RWPE1 (cell line): ENCODE measurements around the gene LTO1.
"Not testable (repeated sequence)": the region's sequence is repeated elsewhere in the genome, so short reads cannot be mapped to it uniquely, and the experiment has no call there.

Experiments used
- CTCF ChIA-PET: fragments of 350-600 bp; sonication (Branson Sonifier 250); formaldehyde crosslinking; extraction: SDS; loops from one replicate; lab custom pipeline; 2021; lab: Yijun Ruan, JAX
- POLR2A ChIA-PET: fragments of 400-600 bp; formaldehyde crosslinking; extraction: SDS; loops from one replicate; lab custom pipeline; 2020; ENCODE audit warnings: antibody characterized with exemption; ENCODE audit not compliant: low non-redundant PET; lab: Yijun Ruan, JAX
- DNase-seq: peaks from one replicate; pipeline ENCODE4 v3.0.0; 2012; ENCODE audit warnings: low spot score
- H3K27ac ChIP-seq: fragments of 450-650 bp; 2 replicates; pipeline ENCODE4 v1.5.1; 2017
- TF ChIP-seq, protein P1 (sequence below): fragments of 450-650 bp; conservative IDR thresholded peaks from 2 replicates; pipeline ENCODE4 v1.5.1; 2017; ENCODE audit warnings: low read depth, mild to moderate bottlenecking

Gene LTO1

DNA sequence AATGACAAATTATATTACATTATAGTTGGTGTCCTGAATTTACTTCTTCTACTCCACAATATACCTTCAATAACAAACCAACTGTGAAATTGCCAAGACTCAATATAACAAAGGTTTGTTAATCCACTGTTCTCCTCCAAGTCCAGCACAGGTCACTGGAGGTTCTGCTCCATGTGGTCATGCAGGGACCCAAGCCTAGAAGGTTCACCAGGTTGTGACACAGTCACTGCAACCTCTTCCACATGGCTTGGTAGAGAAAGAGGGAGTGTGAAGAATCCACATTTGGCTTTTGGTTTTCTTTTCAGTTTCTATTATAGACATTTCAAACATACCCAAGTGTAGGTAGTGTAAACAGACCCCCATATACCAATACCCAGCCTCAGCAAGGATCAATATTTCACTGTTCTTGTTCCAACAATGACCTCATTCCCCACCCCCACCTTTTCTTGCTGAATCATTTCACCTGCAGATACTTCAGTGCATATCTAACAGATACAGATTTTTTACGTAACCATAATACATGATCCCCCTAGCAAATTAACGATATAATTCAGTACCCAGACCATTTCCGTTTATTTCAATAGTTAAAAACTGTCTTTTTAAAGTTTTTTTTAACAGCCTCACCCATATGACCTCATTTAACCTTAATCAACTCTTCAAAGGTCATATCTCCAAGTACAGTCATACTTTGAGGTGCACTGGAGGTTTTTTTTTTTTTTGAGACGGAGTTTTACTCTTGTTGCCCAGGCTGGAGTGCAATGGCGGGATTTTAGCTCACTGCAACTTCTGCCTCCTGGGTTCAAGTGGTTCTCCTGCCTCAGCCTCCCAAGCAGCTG is 14.5 kb upstream of the LTO1 start:
- POLR2A ChIA-PET = no interaction called here
- no peak for DNase-seq
- CTCF ChIA-PET = no interaction called here
- H3K27ac ChIP-seq = no peak overlapping the region
- TF ChIP-seq, protein P1, sequence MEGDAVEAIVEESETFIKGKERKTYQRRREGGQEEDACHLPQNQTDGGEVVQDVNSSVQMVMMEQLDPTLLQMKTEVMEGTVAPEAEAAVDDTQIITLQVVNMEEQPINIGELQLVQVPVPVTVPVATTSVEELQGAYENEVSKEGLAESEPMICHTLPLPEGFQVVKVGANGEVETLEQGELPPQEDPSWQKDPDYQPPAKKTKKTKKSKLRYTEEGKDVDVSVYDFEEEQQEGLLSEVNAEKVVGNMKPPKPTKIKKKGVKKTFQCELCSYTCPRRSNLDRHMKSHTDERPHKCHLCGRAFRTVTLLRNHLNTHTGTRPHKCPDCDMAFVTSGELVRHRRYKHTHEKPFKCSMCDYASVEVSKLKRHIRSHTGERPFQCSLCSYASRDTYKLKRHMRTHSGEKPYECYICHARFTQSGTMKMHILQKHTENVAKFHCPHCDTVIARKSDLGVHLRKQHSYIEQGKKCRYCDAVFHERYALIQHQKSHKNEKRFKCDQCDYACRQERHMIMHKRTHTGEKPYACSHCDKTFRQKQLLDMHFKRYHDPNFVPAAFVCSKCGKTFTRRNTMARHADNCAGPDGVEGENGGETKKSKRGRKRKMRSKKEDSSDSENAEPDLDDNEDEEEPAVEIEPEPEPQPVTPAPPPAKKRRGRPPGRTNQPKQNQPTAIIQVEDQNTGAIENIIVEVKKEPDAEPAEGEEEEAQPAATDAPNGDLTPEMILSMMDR = no peak

DNA sequence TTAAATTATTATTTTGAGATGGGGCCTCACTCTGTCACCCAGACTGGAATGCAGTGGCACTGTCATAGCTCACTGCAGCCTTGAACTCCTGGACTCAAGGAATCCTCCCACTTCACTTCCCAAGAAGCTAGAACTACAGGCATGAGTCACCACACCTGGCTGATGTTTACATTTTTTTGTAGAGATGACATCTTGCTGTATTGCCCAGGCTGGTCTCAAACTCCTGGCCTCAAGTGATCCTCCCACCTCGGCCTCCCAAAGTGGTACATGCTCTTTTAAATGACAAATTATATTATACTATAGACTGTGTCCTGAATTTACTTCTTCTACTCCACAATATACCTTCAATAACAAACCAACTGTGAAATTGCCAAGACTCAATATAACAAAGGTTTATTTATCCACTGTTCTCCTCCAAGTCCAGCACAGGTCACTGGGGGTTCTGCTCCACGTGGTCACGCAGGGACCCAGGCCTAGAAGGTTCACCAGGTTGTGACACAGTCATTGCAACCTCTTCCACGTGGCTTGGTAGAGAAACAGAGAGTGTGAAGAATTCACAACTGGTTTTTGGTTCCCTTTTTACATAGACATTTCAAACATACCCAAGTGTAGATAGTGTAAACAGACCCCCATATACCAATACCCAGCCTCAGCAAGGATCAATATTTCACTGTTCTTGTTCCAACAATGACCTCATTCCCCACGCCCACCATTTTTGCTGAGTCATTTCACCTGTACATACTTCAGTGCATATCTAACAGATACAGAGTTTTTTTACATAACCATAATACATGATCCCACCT is 13.0 kb upstream of the LTO1 start:
- H3K27ac ChIP-seq, POLR2A ChIA-PET: not testable (repeated sequence)
- DNase-seq = peak; percentile 30
- CTCF ChIA-PET = interaction anchor here (0.6 kb wide), 1 partner anchor 504 kb away, joined by 3 read pairs; no protein-coding TSS in a partner anchor

DNA sequence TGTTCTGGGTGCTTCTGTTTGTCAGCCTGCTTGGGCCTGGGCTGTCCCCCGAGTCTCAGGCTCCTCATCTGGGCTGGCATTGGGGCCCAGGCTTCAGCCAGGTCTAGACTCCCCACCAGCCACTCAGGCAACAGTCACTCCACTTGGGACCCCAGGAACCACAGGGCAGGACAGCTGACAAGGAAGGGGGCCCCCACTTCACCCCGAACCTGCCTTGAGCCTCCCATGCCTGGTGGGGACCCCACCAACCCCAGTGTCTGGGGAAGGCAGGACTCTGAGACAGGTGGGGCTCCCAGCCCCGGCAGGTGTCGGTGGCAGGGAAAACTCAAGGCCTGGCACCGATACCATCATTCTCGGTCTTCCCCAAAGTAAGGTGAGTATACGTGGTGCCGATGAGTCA is 11.7 kb upstream of the LTO1 start:
- CTCF ChIA-PET = interaction anchor here (0.6 to 1.0 kb wide), 4 partner anchors 202 to 596 kb away, joined by 3 to 8 read pairs (median 4); no protein-coding TSS in a partner anchor
- no peak for DNase-seq
- TF ChIP-seq, protein P1 = no peak

DNA sequence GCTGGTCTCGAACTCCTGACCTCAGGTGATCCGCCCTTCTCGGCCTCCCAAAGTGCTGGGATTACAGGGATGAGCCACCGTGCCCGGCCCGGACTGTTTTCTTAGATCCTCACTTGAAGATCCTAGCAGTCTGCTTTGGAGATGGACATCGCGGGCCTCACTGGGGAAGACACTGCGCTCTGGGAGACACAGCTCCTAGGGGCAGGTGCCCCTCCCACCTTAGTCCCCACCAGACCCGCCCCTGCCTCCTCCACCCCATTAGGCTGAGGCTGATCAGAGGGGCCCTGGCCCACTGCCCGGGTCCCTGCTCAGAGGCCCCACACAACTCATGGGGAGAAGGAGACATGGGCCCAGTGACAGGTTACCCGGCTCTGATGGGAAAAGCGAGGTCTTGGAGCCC is 11.3 kb upstream of the LTO1 start:
- ChIA-PET POLR2A (no interaction called here), CTCF (interaction anchor here (0.6 to 1.2 kb wide), 7 partner anchors 202 to 1416 kb away, joined by 3 to 8 read pairs (median 4); no protein-coding TSS in a partner anchor)
- no peak overlapping the region for H3K27ac ChIP-seq
- TF ChIP-seq, protein P1 = no peak
- no peak for DNase-seq

More for the DNA sequence above, 11.7 kb upstream of the LTO1 start:
- H3K27ac ChIP-seq = no peak overlapping the region
- POLR2A ChIA-PET = no interaction called here

DNA sequence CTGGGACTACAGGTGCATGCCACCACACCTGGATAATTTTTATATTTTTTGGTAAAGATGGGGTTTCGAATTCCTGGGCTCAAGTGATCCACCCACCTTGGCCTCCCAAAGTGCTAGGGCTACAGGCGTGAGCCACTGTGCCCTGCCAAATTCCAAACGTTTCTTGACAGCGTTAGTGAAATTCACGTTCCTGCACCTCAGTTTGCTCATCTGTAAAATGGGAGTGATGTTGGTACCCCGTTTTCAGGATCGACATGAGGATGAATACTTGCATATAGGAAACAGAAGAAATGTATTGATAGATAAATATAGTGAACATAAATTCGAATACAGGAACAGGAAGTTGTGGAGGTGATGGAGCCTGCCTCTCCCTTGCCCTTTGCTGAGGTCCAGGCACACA is 10.2 kb upstream of the LTO1 start:
- TF ChIP-seq, protein P1 = no peak
- no peak for DNase-seq
- ChIA-PET POLR2A (no interaction called here), CTCF (interaction anchor here (0.6 to 1.2 kb wide), 5 partner anchors 11 to 227 kb away, joined by 3 to 6 read pairs (median 5); no protein-coding TSS in a partner anchor)
- no peak overlapping the region for H3K27ac ChIP-seq

DNA sequence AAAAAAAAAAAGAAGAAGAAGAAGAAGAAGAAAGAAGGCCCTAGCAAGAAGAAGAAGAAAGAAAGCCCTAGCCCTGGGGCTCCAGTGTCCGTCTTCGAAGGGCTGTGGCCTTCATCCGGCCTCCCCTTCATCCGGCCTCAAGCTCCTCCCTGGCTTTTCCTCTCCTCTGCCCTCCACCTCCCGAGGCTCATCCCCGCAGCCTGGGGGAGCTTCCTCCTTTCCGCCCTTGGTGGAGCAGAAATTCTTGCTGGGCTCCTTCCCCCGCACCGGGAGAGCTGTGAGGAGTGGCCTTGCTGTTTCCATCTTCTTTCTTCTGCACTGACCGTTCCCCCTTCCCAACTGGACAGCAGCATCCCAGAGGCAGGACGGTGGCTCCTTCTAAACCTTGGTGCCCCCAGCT is 9.5 kb upstream of the LTO1 start:
- TF ChIP-seq, protein P1 = no peak
- DNase-seq = no peak
- CTCF ChIA-PET = interaction anchor here (0.6 to 1.1 kb wide), 2 partner anchors 262 to 427 kb away, joined by 3 read pairs; no protein-coding TSS in a partner anchor
- POLR2A ChIA-PET = no interaction called here
- no peak overlapping the region for H3K27ac ChIP-seq
